Aorta (tissue), 5 donors: ENCODE measurements around the gene KIAA2012. TPM values are rescaled to one million over a fixed set of nuclear protein-coding genes. Genes with fewer than 3 reads are reported as not detected.

Experiments
- ATAC-seq: fragments of 200-7000 bp; cut with Tn5 transposase; one replicate; pipeline ENCODE4 v1.9.1; 2022; ENCODE audit warnings: moderate library complexity; ENCODE audit not compliant: low FRiP score
- DNase-seq, 2 donors: peaks; one replicate each; pipeline ENCODE4 v3.0.0-alpha.2; 2020
- H3K27ac ChIP-seq, 2 donors: one replicate each; pipeline ENCODE4 v1.5.1; 2013; ENCODE audit warnings: low read length in 2 of 2, mild to moderate bottlenecking in 2 of 2, moderate library complexity in 2 of 2, control low read depth in 1 of 2, inconsistent platforms in 1 of 2, low read depth in 1 of 2
- H3K27me3 ChIP-seq, 2 donors: one replicate each; pipeline ENCODE4 v1.6.1; 2013; ENCODE audit warnings: control low read depth in 1 of 2, low read length in 1 of 2, mild to moderate bottlenecking in 1 of 2, moderate library complexity in 1 of 2; ENCODE audit not compliant: insufficient read depth in 2 of 2, control insufficient read depth in 1 of 2
- H3K36me3 ChIP-seq, 2 donors: one replicate each; pipeline ENCODE4 v1.6.1; 2013; ENCODE audit warnings: control low read depth in 1 of 2, low read length in 1 of 2, mild to moderate bottlenecking in 1 of 2; ENCODE audit not compliant: insufficient read depth in 2 of 2, control insufficient read depth in 1 of 2
- H3K4me1 ChIP-seq, 2 donors: one replicate each; pipeline ENCODE4 v1.6.1; 2013; ENCODE audit warnings: low read length in 2 of 2, control low read depth in 1 of 2, mild to moderate bottlenecking in 1 of 2, moderate library complexity in 1 of 2; ENCODE audit not compliant: insufficient read depth in 2 of 2, control insufficient read depth in 1 of 2
- H3K4me3 ChIP-seq, 2 donors: one replicate each; pipeline ENCODE4 v1.5.1; 2013; ENCODE audit warnings: low read length in 2 of 2, control low read depth in 1 of 2, mild to moderate bottlenecking in 1 of 2
- H3K9me3 ChIP-seq: one replicate; pipeline ENCODE4 v1.6.1; 2013; ENCODE audit warnings: mild to moderate bottlenecking, low read length; ENCODE audit not compliant: control insufficient read depth
- WGBS, 2 donors: extraction: QIAGEN DNeasy Blood & Tissue Kit; methylation state at CpG; one replicate each; pipeline ENCODE4 v1.1.7; 2013; 5-methylcytosine and 5-hydroxymethylcytosine counted together
- intact Hi-C, 2 donors: fragments of 100-400 bp; cut with DNase I; formaldehyde crosslinking; loops; one replicate each; pipeline versions ENCODE4 v1.14.2 to v1.15.0; 2022
- long read RNA-seq, 2 donors: library from polyadenylated mRNA; unstranded; transcript quantifications; one replicate each; pipeline ENCODE4 v2.0.0, GENCODE V29; 2020 to 2021
- polyA plus RNA-seq, 2 donors: library from polyadenylated mRNA; stranded (reverse); fragments of 200-250 nt; gene quantifications; one replicate each; pipeline ENCODE4 v1.2.3, GENCODE V29; 2013
- total RNA-seq, 2 donors: library from RNA; stranded (reverse); fragmentation: NEBNext Ultra II Directional; extraction: Animal tissue kit (Norgen Biotek cat#: 25700); gene quantifications; one replicate each; pipeline ENCODE4 v1.2.1, GENCODE V29; 2021
- donor health status: healthy with polysubstance abuse.
- donor health status: Bipolar disorder and iron deficiency.
- donor health status: DM: no; HTN: no; CAD: no.
- donor health status: DM: no; HTN: no; CAD: no.
- donor health status: DM: yes; HTN: yes; CAD: no.

KIAA2012 gene
- total RNA-seq: not detected
- polyA plus RNA-seq: not detected
- long read RNA-seq, donor 1: 0 reads
- long read RNA-seq, donor 2, partial matches to known transcripts: 0 of 1 reads
- long read RNA-seq, donor 2, other reads (novel, unspliced or antisense): 1 of 1 reads

DNA sequence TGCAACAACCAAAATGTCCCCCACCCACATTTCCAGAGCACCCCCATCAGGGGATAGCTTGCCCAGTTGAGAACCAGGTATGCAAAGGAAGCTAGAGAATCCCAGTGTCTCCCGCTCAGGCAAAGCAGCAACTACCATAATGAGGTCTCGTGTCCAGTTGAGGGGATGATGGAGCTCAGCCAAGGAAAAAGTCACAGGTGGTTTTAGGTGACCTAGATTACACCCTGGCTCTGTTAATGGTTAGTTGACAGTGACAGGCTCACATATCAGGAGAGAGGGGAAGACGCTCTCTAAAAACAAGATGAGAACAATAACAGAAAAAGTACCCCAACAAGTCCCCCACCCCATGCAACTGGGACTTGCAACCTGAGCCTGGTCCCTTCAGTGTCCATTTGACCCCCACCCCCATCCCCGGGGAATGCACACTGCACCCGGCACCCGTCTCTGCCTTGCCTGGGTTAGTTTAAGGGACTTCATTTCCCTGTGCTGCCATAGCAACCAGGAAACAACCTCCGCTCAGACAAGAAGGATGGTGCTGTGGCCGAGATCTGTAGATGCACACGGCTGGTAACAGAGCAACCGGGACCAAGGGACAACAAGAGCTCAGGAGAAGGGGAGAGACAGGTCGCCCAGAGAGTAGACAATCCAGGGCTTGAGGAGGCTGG, at the start of gene KIAA2012:
Gene KIAA2012 (plus strand): TSS at position 519 of the 665 bp plus-strand sequence. CDS start 373 bp downstream, outside the sequence.
- no peak for ATAC-seq

DNA sequence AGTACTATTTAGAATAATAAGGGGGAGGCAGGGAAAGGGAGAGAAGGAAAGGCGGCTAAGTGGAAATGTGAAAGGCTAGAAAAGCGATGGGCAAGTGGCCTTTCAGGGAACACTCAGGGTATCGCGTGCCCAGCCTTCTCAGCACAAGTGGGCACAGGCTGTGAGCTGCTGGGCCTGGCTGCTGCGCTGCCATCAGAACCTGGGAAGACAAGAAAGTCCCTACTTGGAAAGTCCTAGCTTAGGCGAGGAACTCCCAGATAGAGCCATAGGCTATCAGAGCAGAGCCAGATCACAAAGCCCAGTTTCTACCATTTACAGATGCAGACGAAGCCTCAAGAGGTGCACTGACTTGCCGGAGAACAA, 49.2 kb upstream of the KIAA2012 start:
- no peak overlapping the region for H3K4me3 ChIP-seq
- no peak for ATAC-seq
- H3K27ac ChIP-seq: no peak overlapping the region
- no peaks in the 10 kb centered on the region for H3K27me3 ChIP-seq
- H3K36me3 ChIP-seq: no peaks in the 10 kb centered on the region
- 96 to 98% methylated on average over 8 of the region's 8 CpGs for WGBS, 2 donors
- no peak for DNase-seq
- intact Hi-C loops: no loop called here
- no peaks in the 10 kb centered on the region for H3K4me1 ChIP-seq
- no peaks in the 10 kb centered on the region for H3K9me3 ChIP-seq

More for the DNA sequence above, at the start of gene KIAA2012:
- H3K27ac ChIP-seq: no peak within 1 kb of the TSS
- intact Hi-C loops: no loop called here
- no peaks in the 10 kb centered on the region for H3K4me1 ChIP-seq
- no peaks in the 10 kb centered on the region for H3K36me3 ChIP-seq
- no peak within 1 kb of the TSS for H3K4me3 ChIP-seq
- DNase-seq: no peak
- H3K9me3 ChIP-seq: no peaks in the 10 kb centered on the region
- H3K27me3 ChIP-seq: no peaks in the 10 kb centered on the region
- WGBS, 2 donors: 66 to 76% methylated on average over 11 of the region's 11 CpGs

DNA sequence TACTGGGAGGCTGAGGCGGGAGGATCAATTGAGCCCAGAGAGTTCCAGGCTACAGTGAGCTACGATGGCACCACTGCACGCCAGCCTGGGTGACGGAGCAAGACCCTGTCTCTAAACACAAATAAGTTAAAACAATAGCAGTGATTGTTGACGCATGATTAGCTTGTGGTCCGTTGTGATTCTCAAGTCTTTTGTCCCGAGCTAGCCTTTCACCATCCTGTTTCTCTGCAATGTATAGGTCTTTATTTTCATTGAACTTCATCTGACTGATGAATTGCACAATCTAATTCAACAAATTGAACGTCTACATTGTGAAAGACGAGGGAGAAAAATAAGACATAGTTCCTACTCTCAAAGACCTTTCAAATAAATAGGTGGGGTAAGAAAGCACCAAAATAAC, 48.2 kb upstream of the KIAA2012 start:
- ATAC-seq (no peak), DNase-seq (no peak)
- WGBS, 2 donors: 90 to 91% methylated on average over 9 of the region's 9 CpGs
- no peak overlapping the region for H3K27ac ChIP-seq
- H3K9me3 ChIP-seq: no peaks in the 10 kb centered on the region
- no peaks in the 10 kb centered on the region for H3K27me3 ChIP-seq
- no peaks in the 10 kb centered on the region for H3K4me1 ChIP-seq
- intact Hi-C loops: no loop called here
- H3K4me3 ChIP-seq: no peak overlapping the region
- no peaks in the 10 kb centered on the region for H3K36me3 ChIP-seq

DNA sequence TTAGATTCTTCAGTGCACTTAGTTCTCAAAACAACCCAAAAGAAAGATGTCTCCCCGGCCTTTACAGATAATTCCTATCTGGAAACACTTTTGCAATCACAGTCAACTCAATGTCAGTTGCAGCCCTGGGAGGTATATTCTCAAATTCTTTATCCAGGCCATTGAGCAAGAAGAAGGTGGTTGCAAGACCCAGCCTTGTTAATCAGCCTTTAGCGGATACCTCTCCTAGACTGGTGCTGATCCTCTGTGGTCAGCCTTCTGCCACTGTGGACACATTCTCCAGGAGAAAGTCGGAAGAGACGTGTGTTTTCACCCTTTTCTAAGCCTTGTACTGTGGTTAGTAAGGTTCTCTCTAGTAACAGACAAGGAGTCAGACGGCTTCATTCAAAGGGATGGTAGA, 47.2 kb upstream of the KIAA2012 start:
- Histone ChIP-seq H3K9me3 (no peaks in the 10 kb centered on the region), H3K4me1 (no peaks in the 10 kb centered on the region), H3K4me3 (no peak overlapping the region), H3K36me3 (no peaks in the 10 kb centered on the region), H3K27ac (no peak overlapping the region), H3K27me3 (no peaks in the 10 kb centered on the region)
- WGBS, 2 donors: 93 to 96% methylated on average over 5 of the region's 5 CpGs
- ATAC-seq (no peak), DNase-seq (no peak)
- intact Hi-C loops: no loop called here

DNA sequence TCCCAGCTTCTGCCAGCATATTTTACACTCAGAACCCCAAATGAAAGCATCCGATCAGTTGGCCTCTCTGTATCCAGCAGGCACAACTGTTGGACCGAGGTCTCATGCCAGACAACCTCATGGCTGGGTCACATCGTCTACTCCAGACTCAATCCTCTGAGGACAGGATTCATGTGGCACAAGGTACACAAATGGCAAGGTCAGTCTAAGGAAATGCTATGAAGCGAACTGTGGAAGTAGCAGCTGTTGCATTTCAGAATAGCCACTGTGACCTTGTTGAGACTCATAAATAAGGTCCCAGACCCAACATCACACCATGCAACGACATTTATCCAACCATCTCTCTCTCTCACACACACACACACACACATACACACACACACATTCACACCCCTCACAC, 46.5 kb upstream of the KIAA2012 start:
- Histone ChIP-seq H3K36me3 (no peaks in the 10 kb centered on the region), H3K27me3 (no peaks in the 10 kb centered on the region), H3K4me3 (no peak overlapping the region), H3K27ac (no peak overlapping the region), H3K9me3 (no peaks in the 10 kb centered on the region), H3K4me1 (no peaks in the 10 kb centered on the region)
- ATAC-seq (no peak), DNase-seq (no peak)
- 89% methylated on average over 5 of the region's 5 CpGs for WGBS, 2 donors
- intact Hi-C loops: no loop called here

DNA sequence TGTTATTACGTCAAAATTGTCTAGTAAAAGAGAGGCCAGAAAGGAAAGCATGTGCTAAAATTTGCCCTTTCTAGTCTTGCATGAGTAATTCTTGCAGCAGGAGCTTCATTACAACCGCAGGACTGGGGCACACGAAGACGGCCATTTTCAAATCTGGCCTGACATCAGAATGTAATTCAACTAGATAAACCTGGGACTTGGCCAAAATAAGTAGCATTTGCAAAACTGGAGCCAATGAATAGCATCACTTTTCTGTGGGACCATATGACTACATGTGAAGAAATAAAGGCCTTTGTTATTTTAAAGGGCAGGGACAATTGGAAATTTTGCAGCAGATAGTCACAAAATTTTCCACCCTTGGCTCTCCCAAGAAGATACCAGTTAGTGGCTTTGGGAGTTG, 42.4 kb upstream of the KIAA2012 start:
- ATAC-seq: no peak
- intact Hi-C loops: loop anchor here (2.0 to 5.0 kb wide), 3 partner anchors 144 to 168 kb away; no protein-coding TSS in a partner anchor
- Histone ChIP-seq H3K4me1 (no peaks in the 10 kb centered on the region), H3K4me3 (no peak overlapping the region), H3K27ac (no peak overlapping the region), H3K36me3 (no peaks in the 10 kb centered on the region), H3K27me3 (no peaks in the 10 kb centered on the region), H3K9me3 (no peaks in the 10 kb centered on the region)
- 87 to 93% methylated on average over 4 of the region's 4 CpGs for WGBS, 2 donors
- no peak for DNase-seq

DNA sequence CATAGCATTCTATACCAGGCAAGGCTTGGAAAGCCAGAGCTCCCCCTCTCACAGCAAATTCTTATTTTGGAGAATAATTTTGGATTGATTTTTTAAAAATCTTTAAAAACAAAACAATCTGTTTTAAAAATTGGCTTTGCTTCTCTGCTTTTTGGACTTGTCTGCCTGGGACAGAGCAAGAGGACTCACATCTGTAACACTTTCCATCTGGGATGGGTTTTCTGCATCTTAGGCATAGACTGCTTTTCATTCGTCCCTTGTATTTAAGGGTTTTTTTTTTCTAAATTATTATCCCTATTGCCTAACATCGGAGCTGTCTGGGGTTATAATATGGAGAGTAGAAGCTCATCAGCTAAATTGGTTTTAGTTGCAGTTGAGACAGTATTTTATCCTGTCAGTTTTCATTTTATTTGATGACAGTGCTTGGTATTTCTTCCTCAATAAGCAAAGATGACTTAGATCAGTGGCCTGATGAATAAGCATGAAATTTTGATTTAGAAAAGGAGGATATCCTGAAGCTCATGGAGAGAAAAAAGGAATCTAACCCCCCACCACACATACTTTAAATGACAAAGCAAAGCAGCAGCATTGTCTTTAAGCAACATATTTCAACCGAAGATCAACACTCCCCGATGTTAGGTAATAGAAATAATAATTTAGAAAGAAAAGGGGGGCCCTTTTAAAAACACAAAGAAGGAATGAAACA, 41.7 kb upstream of the KIAA2012 start:
- H3K9me3 ChIP-seq: no peaks in the 10 kb centered on the region
- H3K4me1 ChIP-seq: no peaks in the 10 kb centered on the region
- intact Hi-C loops: loop anchor here (2.0 to 5.0 kb wide), 3 partner anchors 143 to 169 kb away; no protein-coding TSS in a partner anchor
- ATAC-seq (no peak), DNase-seq (no peak)
- H3K27me3 ChIP-seq: no peaks in the 10 kb centered on the region
- no peaks in the 10 kb centered on the region for H3K36me3 ChIP-seq
- no peak overlapping the region for H3K27ac ChIP-seq
- 83 to 86% methylated on average over 4 of the region's 4 CpGs for WGBS, 2 donors
- H3K4me3 ChIP-seq: no peak overlapping the region

DNA sequence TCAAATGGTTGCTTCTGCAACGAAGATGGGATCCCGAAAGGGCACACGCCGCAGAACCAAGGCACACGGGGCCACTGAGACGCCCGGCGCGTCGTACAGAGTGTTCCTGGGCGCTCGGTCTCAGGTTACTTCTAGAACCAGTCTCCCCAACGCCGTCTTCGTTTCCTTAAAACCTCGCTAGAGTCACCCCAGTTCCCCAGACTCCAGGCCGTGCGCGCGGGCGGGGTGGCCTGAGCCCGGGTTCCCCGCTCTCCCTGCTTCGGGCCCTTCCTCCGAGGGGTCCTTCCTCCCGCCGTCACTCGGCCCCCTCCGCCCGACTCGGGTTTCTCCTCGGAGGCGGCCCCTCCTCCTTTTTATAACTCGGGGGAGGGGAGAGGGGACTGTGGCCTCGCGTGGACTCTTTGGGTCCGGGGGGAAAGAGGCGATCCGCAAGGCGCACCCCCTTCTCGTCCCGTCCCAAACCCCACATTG, 40.2 kb upstream of the KIAA2012 start:
- intact Hi-C loops: loop anchor here (5.0 kb wide), 2 partner anchors 144 to 171 kb away; no protein-coding TSS in a partner anchor
- peak overlapping the region; percentile 90 to 91 for H3K27ac ChIP-seq
- WGBS, 2 donors: 0% methylated on average over 38 to 42 of the region's 42 CpGs
- no peaks in the 10 kb centered on the region for H3K27me3 ChIP-seq
- H3K36me3 ChIP-seq: no peaks in the 10 kb centered on the region
- peak; percentile 74 for ATAC-seq
- no peaks in the 10 kb centered on the region for H3K9me3 ChIP-seq
- DNase-seq: peak; percentile 74 to 85
- peak overlapping the region; percentile 49 to 68 for H3K4me3 ChIP-seq
- no peaks in the 10 kb centered on the region for H3K4me1 ChIP-seq
